Lower leg skin (tissue), 4 donors: ENCODE results near the gene ZYG11A. TPM values are rescaled to one million over a fixed set of nuclear protein-coding genes. Genes with fewer than 3 reads are reported as not detected.
"Not testable (repeated sequence)": the region's sequence is repeated elsewhere in the genome, so short reads cannot be mapped to it uniquely, and the experiment has no call there.

Experiments used
- DNase-seq, 2 donors: peaks; one replicate each; pipeline ENCODE4 v3.0.0-alpha.2; 2019; ENCODE audit warnings: low spot score in 2 of 2
- H3K4me3 ChIP-seq: fragments of 200-600 bp; sonication (generic); 2 replicates; pipeline ENCODE4 v1.5.1; 2017; ENCODE audit warnings: mild to moderate bottlenecking, low read depth; ENCODE audit not compliant: poor library complexity, severe bottlenecking
- CTCF ChIP-seq, 3 donors: fragments of 450-650 bp; IDR thresholded peaks; one replicate each; pipeline ENCODE4 v1.5.1; 2016; ENCODE audit warnings: antibody characterized with exemption in 3 of 3, mild to moderate bottlenecking in 3 of 3, moderate library complexity in 2 of 3
- POLR2A ChIP-seq, 2 donors: fragments of 450-650 bp; IDR thresholded peaks; one replicate each; pipeline ENCODE4 v1.6.1; 2016 to 2017; ENCODE audit warnings: antibody characterized with exemption in 2 of 2, mild to moderate bottlenecking in 1 of 2, moderate library complexity in 1 of 2
- whole genome bisulfite sequencing, 2 donors: methylation state at CpG; one replicate each; pipeline ENCODE4 v1.1.5; 2018; 5-methylcytosine and 5-hydroxymethylcytosine counted together
- intact Hi-C: fragments of 100-400 bp; cut with DNase I; formaldehyde crosslinking; loops from one replicate; pipeline ENCODE4 v1.15.0; 2023; ENCODE audit warnings: low total_unique reads
- total RNA-seq, 4 donors: library from RNA; depleted of rRNA; stranded (reverse); fragments of >200 nt; gene quantifications; one replicate each; pipeline ENCODE4 v1.1.0, GENCODE V29; 2016

Gene ZYG11A
- total RNA-seq, 4 donors from 2014 or later: 0.03 to 0.25 (median 0.12) TPM

- DNase-seq: no peak
- no peak for TF ChIP-seq POLR2A (IDR thresholded peaks at IDR 0.05)
- no peak for TF ChIP-seq CTCF (IDR thresholded peaks at IDR 0.05)
- 19 to 25% methylated on average over 1 of the region's 1 CpG for WGBS, 2 donors
- intact Hi-C loops: no loop called here
- H3K4me3 ChIP-seq: no peak overlapping the region
These were observed 16.7 kb upstream of the ZYG11A start for GRCh38 chr1:52825868-52826267.

- DNase-seq: no peak
- TF ChIP-seq CTCF (IDR thresholded peaks at IDR 0.05) (no peak), POLR2A (IDR thresholded peaks at IDR 0.05) (no peak)
- intact Hi-C loops: no loop called here
- 71 to 77% methylated on average over 3 of the region's 3 CpGs for WGBS, 2 donors
- H3K4me3 ChIP-seq: no peak overlapping the region
These were observed 7.8 kb upstream of the ZYG11A start for GRCh38 chr1:52834798-52835197.

- no peak for DNase-seq
- intact Hi-C loops: no loop called here
- no peak overlapping the region for H3K4me3 ChIP-seq
- 55 to 70% methylated on average over 3 of the region's 3 CpGs for WGBS, 2 donors
- no peak for TF ChIP-seq POLR2A (IDR thresholded peaks at IDR 0.05)
- TF ChIP-seq CTCF (IDR thresholded peaks at IDR 0.05): no peak
These were observed 6.5 kb upstream of the ZYG11A start for GRCh38 chr1:52836035-52836434.

GRCh38 chr1:52839175-52839574 lies 3.4 kb upstream of the ZYG11A start:
- intact Hi-C loops, H3K4me3 ChIP-seq: not testable (repeated sequence)
- peak in 1 of 2 donors; percentile 71 for DNase-seq
- 95 to 97% methylated on average over 10 of the region's 10 CpGs for WGBS, 2 donors

GRCh38 chr1:52845119-52845518 lies 2.6 kb downstream of the ZYG11A start:
- DNase-seq, H3K4me3 ChIP-seq, intact Hi-C loops: not testable (repeated sequence)
- 86 to 94% methylated on average over 6 of the region's 6 CpGs for WGBS, 2 donors

- H3K4me3 ChIP-seq: no peak overlapping the region
- intact Hi-C loops: no loop called here
- peak in 1 of 2 donors; percentile 36 for DNase-seq
- 87 to 89% methylated on average over 5 of the region's 5 CpGs for WGBS, 2 donors
- no peak for TF ChIP-seq CTCF (IDR thresholded peaks at IDR 0.05)
- no peak for TF ChIP-seq POLR2A (IDR thresholded peaks at IDR 0.05)
These were observed 5.9 kb downstream of the ZYG11A start for GRCh38 chr1:52848423-52848822.

GRCh38 chr1:52850951-52851350 lies 8.4 kb downstream of the ZYG11A start:
- WGBS, 2 donors: 82 to 89% methylated on average over 4 of the region's 4 CpGs
- TF ChIP-seq POLR2A (IDR thresholded peaks at IDR 0.05) (no peak), CTCF (IDR thresholded peaks at IDR 0.05) (no peak)
- intact Hi-C loops: no loop called here
- DNase-seq: peak in 1 of 2 donors; percentile 52
- H3K4me3 ChIP-seq: no peak overlapping the region
